ENCODE data around the gene SHC3.

Gene SHC3

GRCh38 chr9:88966894-88967676 is 211.5 kb downstream of the SHC3 start:
- no peak for ATAC-seq (ENCODE audit: low read depth)
- no peaks in the 10 kb centered on the region for H3K27me3 ChIP-seq (ENCODE audit: insufficient read depth, poor library complexity, severe bottlenecking)
- no peak for DNase-seq (ENCODE audit: low spot score)
- no peaks in the 10 kb centered on the region for H3K36me3 ChIP-seq (ENCODE audit: low read depth)
- no peak for TF ChIP-seq CTCF (IDR thresholded peaks at IDR 0.05; ENCODE audit: poor library complexity, severe bottlenecking)
- no peak overlapping the region for H3K27ac ChIP-seq (ENCODE audit: poor library complexity, severe bottlenecking)
- H3K4me1 ChIP-seq (ENCODE audit: insufficient read depth, poor library complexity, severe bottlenecking): no peaks in the 10 kb centered on the region
- H3K9me3 ChIP-seq (ENCODE audit: severe bottlenecking): no peaks in the 10 kb centered on the region
- no peak overlapping the region for H3K4me3 ChIP-seq (ENCODE audit: severe bottlenecking)

- DNase-seq (ENCODE audit: low spot score) (no peak), ATAC-seq (ENCODE audit: low read depth) (no peak)
- Histone ChIP-seq H3K27ac (ENCODE audit: poor library complexity, severe bottlenecking) (no peak overlapping the region), H3K9me3 (ENCODE audit: severe bottlenecking) (no peaks in the 10 kb centered on the region), H3K4me3 (ENCODE audit: severe bottlenecking) (no peak overlapping the region), H3K36me3 (ENCODE audit: low read depth) (no peaks in the 10 kb centered on the region), H3K4me1 (ENCODE audit: insufficient read depth, poor library complexity, severe bottlenecking) (no peaks in the 10 kb centered on the region), H3K27me3 (ENCODE audit: insufficient read depth, poor library complexity, severe bottlenecking) (no peaks in the 10 kb centered on the region)
- no peak for TF ChIP-seq CTCF (IDR thresholded peaks at IDR 0.05; ENCODE audit: poor library complexity, severe bottlenecking)
Measured at GRCh38 chr9:88965473-88965872, 213.1 kb downstream of the SHC3 start.

GRCh38 chr9:88960632-88961031 is 218.0 kb downstream of the SHC3 start:
- Histone ChIP-seq H3K36me3 (ENCODE audit: low read depth) (no peaks in the 10 kb centered on the region), H3K9me3 (ENCODE audit: severe bottlenecking) (no peaks in the 10 kb centered on the region), H3K4me1 (ENCODE audit: insufficient read depth, poor library complexity, severe bottlenecking) (no peaks in the 10 kb centered on the region), H3K27me3 (ENCODE audit: insufficient read depth, poor library complexity, severe bottlenecking) (no peaks in the 10 kb centered on the region), H3K27ac (ENCODE audit: poor library complexity, severe bottlenecking) (no peak overlapping the region), H3K4me3 (ENCODE audit: severe bottlenecking) (no peak overlapping the region)
- ATAC-seq (ENCODE audit: low read depth) (no peak), DNase-seq (ENCODE audit: low spot score) (no peak)
- no peak for TF ChIP-seq CTCF (IDR thresholded peaks at IDR 0.05; ENCODE audit: poor library complexity, severe bottlenecking)

GRCh38 chr9:88959727-88960469 is 218.7 kb downstream of the SHC3 start:
- Histone ChIP-seq H3K9me3 (ENCODE audit: severe bottlenecking) (no peaks in the 10 kb centered on the region), H3K36me3 (ENCODE audit: low read depth) (no peaks in the 10 kb centered on the region), H3K4me3 (ENCODE audit: severe bottlenecking) (no peak overlapping the region), H3K27me3 (ENCODE audit: insufficient read depth, poor library complexity, severe bottlenecking) (no peaks in the 10 kb centered on the region), H3K4me1 (ENCODE audit: insufficient read depth, poor library complexity, severe bottlenecking) (no peaks in the 10 kb centered on the region), H3K27ac (ENCODE audit: poor library complexity, severe bottlenecking) (no peak overlapping the region)
- DNase-seq (ENCODE audit: low spot score): no peak
- TF ChIP-seq CTCF (IDR thresholded peaks at IDR 0.05; ENCODE audit: poor library complexity, severe bottlenecking): no peak
- no peak for ATAC-seq (ENCODE audit: low read depth)

GRCh38 chr9:88957526-88957925 is 221.1 kb downstream of the SHC3 start:
- no peaks in the 10 kb centered on the region for H3K4me1 ChIP-seq (ENCODE audit: insufficient read depth, poor library complexity, severe bottlenecking)
- H3K4me3 ChIP-seq (ENCODE audit: severe bottlenecking): no peak overlapping the region
- TF ChIP-seq CTCF (IDR thresholded peaks at IDR 0.05; ENCODE audit: poor library complexity, severe bottlenecking): no peak
- ATAC-seq (ENCODE audit: low read depth): no peak
- H3K9me3 ChIP-seq (ENCODE audit: severe bottlenecking): no peaks in the 10 kb centered on the region
- H3K27ac ChIP-seq (ENCODE audit: poor library complexity, severe bottlenecking): no peak overlapping the region
- H3K36me3 ChIP-seq (ENCODE audit: low read depth): no peaks in the 10 kb centered on the region
- DNase-seq (ENCODE audit: low spot score): no peak
- no peaks in the 10 kb centered on the region for H3K27me3 ChIP-seq (ENCODE audit: insufficient read depth, poor library complexity, severe bottlenecking)

All from RWPE2 (cell line).